Smooth muscle cell (in vitro differentiated cells): ENCODE measurements around the gene CNP. TPM values are rescaled to one million over a fixed set of nuclear protein-coding genes. Genes with fewer than 3 reads are reported as not detected.

ENCODE experiments used
- DNase-seq: peaks from one replicate; lab custom pipeline; 2025; ENCODE audit not compliant: unreplicated experiment; lab: John Stamatoyannopoulos, UW
- H2AFZ ChIP-seq: fragments of 200-600 bp; sonication (generic); 2 replicates; pipeline ENCODE4 v1.6.0; 2016; ENCODE audit warnings: antibody characterized with exemption, low read depth, mild to moderate bottlenecking
- H3F3A ChIP-seq: fragments of 200-600 bp; sonication (generic); 2 replicates; pipeline ENCODE4 v1.6.0; 2017; ENCODE audit warnings: antibody characterized with exemption, low read depth
- H3K27ac ChIP-seq: fragments of 200-600 bp; sonication (generic); 2 replicates; pipeline ENCODE4 v1.5.1; 2016; ENCODE audit warnings: low read depth, mild to moderate bottlenecking
- H3K27me3 ChIP-seq: fragments of 200-600 bp; sonication (generic); 2 replicates; pipeline ENCODE4 v1.6.1; 2016; ENCODE audit warnings: low read depth, mild to moderate bottlenecking
- H3K36me3 ChIP-seq: fragments of 200-600 bp; sonication (generic); 2 replicates; pipeline ENCODE4 v1.5.1; 2016; ENCODE audit warnings: low read depth
- H3K4me1 ChIP-seq: fragments of 200-600 bp; sonication (generic); 2 replicates; pipeline ENCODE4 v1.5.1; 2016; ENCODE audit warnings: low read depth
- H3K4me2 ChIP-seq: fragments of 200-600 bp; sonication (generic); 2 replicates; pipeline ENCODE4 v1.6.0; 2016; ENCODE audit warnings: mild to moderate bottlenecking
- H3K4me3 ChIP-seq: fragments of 200-600 bp; sonication (generic); 2 replicates; pipeline ENCODE4 v1.5.1; 2016; ENCODE audit warnings: mild to moderate bottlenecking
- H3K79me2 ChIP-seq: fragments of 200-600 bp; sonication (generic); 2 replicates; pipeline ENCODE4 v1.6.0; 2016; ENCODE audit warnings: low read depth, mild to moderate bottlenecking
- H3K9ac ChIP-seq: fragments of 200-600 bp; sonication (generic); 2 replicates; pipeline ENCODE4 v1.6.0; 2016; ENCODE audit warnings: low read depth
- H3K9me3 ChIP-seq: fragments of 200-600 bp; sonication (generic); replicated peaks from 2 replicates; pipeline ENCODE4 v1.5.1; 2016; ENCODE audit warnings: low read depth
- H4K20me1 ChIP-seq: fragments of 200-600 bp; sonication (generic); 2 replicates; pipeline ENCODE4 v1.6.0; 2016; ENCODE audit warnings: low read depth
- CTCF ChIP-seq: fragments of 200-600 bp; sonication (generic); IDR thresholded peaks from 2 replicates; pipeline ENCODE4 v1.5.1; 2017; ENCODE audit warnings: borderline replicate concordance, mild to moderate bottlenecking, antibody characterized with exemption; ENCODE audit not compliant: insufficient read depth, poor library complexity, severe bottlenecking
- WGBS: methylation state at CpG from one replicate; pipeline ENCODE4 v1.1.7; 2016; ENCODE audit warnings: low lambda C conversion rate; 5-methylcytosine and 5-hydroxymethylcytosine counted together
- polyA plus RNA-seq: library from polyadenylated mRNA; unstranded; fragments of >200 nt; fragmentation: Nextera tagmentation; extraction: Ambion mirVana; gene quantifications from 2 replicates; pipeline ENCODE4 v1.2.1, GENCODE V29; 2016
- total RNA-seq: library from RNA; depleted of rRNA; stranded (reverse); fragments of >200 nt; gene quantifications from 2 replicates; pipeline ENCODE4 v1.2.3, GENCODE V29; 2014

The CNP gene
- total and polyA plus RNA-seq, 2 experiments from 2014 or later, result 34.7 to 60.1 TPM

GRCh38 chr17:42000413-42001133 lies 34.0 kb downstream of the CNP start:
- H4K20me1 ChIP-seq, result peaks cover 95% of the 10 kb centered on the region
- no peaks in the 10 kb centered on the region for H3K27me3 ChIP-seq
- H3K36me3 ChIP-seq, result peaks cover 6% of the 10 kb centered on the region
- no peak overlapping the region for H3K27ac ChIP-seq
- H3K4me1 ChIP-seq, result no peaks in the 10 kb centered on the region
- no peak for TF ChIP-seq CTCF
- WGBS, result 100% methylated on average over 3 of the region's 3 CpGs
- no peak overlapping the region for H2AFZ ChIP-seq
- no peak overlapping the region for H3K9ac ChIP-seq
- peaks cover 6% of the 10 kb centered on the region for H3F3A ChIP-seq
- DNase-seq, result no peak
- no peaks in the 10 kb centered on the region for H3K9me3 ChIP-seq
- H3K4me3 ChIP-seq, result no peak overlapping the region
- no peak overlapping the region for H3K4me2 ChIP-seq
- H3K79me2 ChIP-seq, result peaks cover 53% of the 10 kb centered on the region

- no peak for DNase-seq
- peaks cover 65% of the 10 kb centered on the region for H3K79me2 ChIP-seq
- no peak overlapping the region for H3K9ac ChIP-seq
- no peak overlapping the region for H3K4me2 ChIP-seq
- H3K27me3 ChIP-seq, result no peaks in the 10 kb centered on the region
- H3K4me3 ChIP-seq, result no peak overlapping the region
- WGBS, result 100% methylated on average over 2 of the region's 2 CpGs
- no peak overlapping the region for H3K27ac ChIP-seq
- H4K20me1 ChIP-seq, result peaks cover 95% of the 10 kb centered on the region
- no peaks in the 10 kb centered on the region for H3K4me1 ChIP-seq
- no peaks in the 10 kb centered on the region for H3K9me3 ChIP-seq
- peaks cover 6% of the 10 kb centered on the region for H3F3A ChIP-seq
- H3K36me3 ChIP-seq, result peaks cover 6% of the 10 kb centered on the region
- TF ChIP-seq CTCF, result no peak
- no peak overlapping the region for H2AFZ ChIP-seq
Measured at GRCh38 chr17:42001729-42002128, 35.1 kb downstream of the CNP start.

DNA sequence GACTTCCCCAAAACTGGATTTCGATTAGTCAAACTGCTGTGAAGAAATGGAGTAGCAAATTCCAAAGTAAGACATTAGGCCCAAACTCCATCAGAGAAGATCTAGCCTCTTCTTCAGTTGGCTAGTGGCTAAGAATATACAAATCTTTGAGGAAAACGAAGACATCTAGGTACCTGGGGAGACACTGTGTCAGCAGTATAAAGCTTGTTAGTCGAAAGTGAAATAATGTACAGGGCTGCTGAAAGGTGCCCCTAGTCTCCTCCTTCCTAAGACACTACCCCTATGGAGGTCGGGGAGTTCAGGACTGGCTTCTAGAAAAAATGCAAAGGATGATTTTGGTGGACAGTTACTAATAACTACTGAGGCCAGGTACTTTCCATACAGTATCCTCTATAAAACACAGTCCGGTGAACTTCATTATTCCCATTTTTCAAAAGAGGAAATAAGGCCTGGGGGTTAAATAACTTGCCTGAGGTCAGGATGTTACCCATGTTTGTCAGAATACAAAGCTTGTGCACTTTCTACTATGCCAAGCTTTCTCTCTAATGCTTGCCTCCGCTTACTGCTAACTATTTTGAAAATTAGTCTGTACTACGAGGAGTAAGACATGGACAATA lies 35.7 kb downstream of the CNP start:
- Histone ChIP-seq H3K79me2 (peaks cover 70% of the 10 kb centered on the region), H3K4me1 (no peaks in the 10 kb centered on the region), H3K36me3 (peaks cover 6% of the 10 kb centered on the region), H3K4me2 (no peak overlapping the region), H2AFZ (no peak overlapping the region), H3F3A (peaks cover 6% of the 10 kb centered on the region), H3K27me3 (no peaks in the 10 kb centered on the region), H3K4me3 (no peak overlapping the region), H3K9ac (no peak overlapping the region), H3K9me3 (no peaks in the 10 kb centered on the region), H4K20me1 (peaks cover 95% of the 10 kb centered on the region), H3K27ac (no peak overlapping the region)
- DNase-seq, result no peak
- no peak for TF ChIP-seq CTCF
- 95% methylated on average over 7 of the region's 7 CpGs for WGBS
